NT2/D1 (cell line): ENCODE results near the gene ACOXL.

Experiments used
- SUZ12 ChIP-seq: IDR thresholded peaks from 2 replicates; pipeline ENCODE4 v1.6.1; 2011; ENCODE audit not compliant: insufficient read length, insufficient read depth; ENCODE audit errors: extremely low read depth
- YY1 ChIP-seq: IDR thresholded peaks from 2 replicates; pipeline ENCODE4 v1.6.1; 2011; ENCODE audit not compliant: insufficient read length, insufficient read depth

DNA sequence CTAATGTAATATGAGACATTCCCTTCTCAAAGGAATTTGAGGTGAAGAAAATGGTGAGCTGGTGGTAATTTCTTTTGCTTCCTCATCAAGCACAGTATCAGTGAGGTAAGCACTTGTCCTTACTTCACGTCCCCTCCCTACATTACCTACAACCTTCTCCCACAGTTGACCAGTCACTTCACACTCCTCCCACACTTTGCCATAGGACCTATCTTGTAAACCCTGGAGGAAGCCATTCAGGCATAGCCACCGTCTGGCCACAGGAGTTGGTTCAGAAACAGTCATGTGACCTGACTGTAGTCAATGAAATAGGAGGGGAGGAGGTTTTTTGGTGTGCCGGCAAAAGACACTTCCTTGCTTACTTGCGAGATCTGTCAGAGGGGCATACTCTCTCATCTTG is 12.1 kb downstream of the ACOXL start:
- no peak for TF ChIP-seq YY1
- TF ChIP-seq SUZ12: no peak
